GM21515 (cell line): ENCODE results near the gene MAPK8.
"Not testable (repeated sequence)": the region's sequence is repeated elsewhere in the genome, so short reads cannot be mapped to it uniquely, and the experiment has no call there.

ENCODE experiments used
- ATAC-seq: cut with Tn5 transposase; IDR thresholded peaks from one replicate; pipeline ENCODE4 v1.9.1; 2021; ENCODE audit not compliant: unreplicated experiment

The MAPK8 gene

DNA sequence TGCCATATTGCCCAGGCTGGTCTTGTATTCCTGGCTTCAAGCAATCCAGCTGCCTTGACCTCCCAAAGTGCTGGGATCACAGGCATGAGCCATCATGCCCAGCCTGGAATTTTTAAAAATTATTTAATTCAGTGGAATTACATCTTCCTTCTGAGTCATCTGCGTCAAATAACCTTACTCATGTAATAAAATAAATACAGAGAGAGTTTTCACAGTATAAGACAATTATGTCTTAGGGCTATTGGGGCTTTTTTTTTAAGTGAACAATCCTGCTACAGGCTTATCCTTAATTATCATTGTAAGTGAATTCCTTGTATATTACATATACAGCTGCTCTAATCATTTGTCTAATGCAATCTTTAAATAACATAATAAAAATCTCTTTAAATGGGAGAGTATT, 108.3 kb downstream of the MAPK8 start:
- ATAC-seq = no peak

DNA sequence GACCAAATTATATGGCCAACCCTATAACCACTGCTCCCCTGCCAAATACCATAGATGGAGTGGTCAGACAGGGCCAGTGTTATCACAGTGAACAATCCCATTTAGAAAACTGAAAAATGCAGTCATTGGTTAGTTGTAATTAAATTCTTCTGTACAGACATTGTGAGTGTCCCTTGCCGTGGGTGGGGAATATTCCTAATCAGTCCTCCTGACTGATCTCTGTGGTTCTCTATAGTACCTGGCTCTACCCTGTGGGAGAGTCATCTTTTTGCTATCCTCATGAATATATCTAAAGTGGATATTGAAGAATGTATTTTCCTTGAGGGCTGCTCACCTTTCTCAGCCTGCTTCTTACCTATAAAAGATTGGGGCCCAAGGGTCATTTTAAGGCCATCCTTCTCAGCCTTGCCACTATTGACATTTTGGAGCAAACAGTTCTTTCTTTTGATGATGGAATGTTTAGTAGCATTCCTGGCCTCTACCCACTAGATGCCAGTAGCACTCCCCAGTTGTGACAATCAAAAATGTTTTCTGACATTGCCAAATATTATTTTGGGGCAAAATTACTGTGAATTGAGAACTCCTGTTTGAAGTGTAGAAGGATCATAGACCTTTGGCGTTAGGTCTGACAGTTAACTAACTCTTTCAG, 110.2 kb downstream of the MAPK8 start:
- no peak for ATAC-seq

DNA sequence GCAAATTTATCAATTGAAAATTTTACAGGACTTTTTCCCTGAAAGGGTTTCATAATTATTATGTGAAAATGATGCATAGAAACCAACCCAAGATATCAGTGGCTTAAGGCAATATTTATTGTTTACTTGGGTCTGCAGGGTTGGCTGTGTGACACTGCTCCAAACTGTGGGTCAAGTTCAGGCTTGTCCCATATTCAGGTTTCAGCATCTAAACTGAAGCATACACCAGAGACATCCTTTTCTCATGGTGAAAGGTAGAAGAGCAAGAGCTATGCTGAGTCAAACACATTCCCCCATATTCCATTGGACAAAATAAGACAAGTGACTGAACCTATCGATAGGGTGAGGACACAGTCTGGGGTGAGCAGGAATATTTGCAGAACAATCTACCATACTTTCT, 110.9 kb downstream of the MAPK8 start:
- ATAC-seq = no peak

DNA sequence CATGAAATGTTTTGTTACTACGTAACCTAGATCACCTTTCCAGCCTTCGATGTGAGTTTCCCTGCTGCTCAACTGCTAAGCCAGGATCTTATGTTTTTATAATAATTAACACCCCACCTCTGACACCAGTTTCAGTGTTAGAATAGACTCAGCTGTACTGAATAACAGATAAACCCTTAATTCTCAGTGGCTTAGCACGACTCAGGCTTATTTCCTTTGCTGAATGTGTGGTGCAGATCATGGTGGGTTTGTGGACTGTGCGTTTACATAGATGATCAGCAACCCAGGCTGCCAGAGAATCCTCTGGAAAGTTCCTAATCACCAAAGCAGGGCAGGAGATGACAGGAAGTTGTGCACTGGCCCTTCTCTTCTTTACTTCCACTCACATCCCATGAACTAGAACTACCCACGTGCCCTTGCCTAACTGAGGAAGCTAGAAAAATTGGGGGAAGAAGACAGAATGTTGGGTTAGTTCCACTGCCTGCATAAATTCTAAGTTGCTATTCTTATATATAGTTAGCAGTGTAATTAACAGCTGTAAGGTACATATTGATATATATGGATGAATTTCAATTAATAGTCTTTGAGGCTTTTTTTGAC, 111.8 kb downstream of the MAPK8 start:
- ATAC-seq = no peak

DNA sequence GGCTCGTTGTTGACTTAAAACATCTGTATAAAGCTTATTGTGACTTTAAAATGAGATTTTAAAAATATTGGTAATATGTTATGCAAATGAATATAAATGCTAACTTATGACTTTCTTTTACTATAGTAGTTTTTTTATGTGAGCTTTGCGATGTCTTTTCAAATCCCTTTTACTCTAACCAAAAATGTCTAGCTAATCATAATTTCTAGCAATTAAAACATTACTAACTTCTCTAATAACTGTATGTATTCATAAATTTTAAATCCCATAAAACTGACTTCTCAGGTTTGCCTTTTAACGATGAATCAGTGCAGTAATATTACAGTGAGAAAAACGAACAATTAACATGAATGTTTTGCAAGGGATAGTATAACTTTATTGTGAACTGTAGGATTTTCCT, 113.2 kb downstream of the MAPK8 start:
- ATAC-seq = no peak

DNA sequence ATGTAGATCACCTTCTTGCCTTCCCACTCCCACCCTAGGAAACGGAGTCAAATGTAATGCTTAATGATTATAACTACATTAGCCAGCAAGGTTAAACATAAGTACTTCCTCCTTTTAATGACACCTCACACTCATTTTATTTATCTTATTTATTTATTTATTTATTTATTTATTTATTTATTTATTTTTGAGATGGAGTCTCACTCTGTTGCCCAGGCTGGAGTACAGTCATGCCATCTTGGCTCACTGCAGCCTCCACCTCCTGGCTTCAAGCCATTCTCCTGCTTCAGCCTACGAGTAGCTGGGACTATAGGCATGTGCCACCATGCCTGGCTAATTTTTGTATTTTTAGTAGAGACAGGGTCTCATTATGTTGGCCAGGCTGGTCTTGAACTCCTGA, 115.4 kb downstream of the MAPK8 start:
- ATAC-seq = not testable (repeated sequence)

DNA sequence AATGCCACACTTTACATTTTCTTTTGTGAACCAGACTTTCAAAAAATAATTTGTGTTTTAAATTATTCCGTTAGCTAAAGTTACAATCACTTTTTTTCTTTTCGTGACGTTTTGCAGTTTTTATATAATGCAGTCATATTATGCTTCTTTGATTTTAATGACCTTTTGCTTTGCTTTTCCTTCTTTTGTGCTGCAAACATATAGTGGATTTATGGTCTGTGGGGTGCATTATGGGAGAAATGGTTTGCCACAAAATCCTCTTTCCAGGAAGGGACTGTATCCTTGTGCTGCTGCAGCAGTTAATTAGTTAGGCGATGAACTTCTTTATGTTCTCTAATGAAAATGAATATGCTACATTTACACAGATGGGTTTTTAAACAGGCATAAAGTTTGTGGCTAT, 117.4 kb downstream of the MAPK8 start:
- ATAC-seq = no peak

DNA sequence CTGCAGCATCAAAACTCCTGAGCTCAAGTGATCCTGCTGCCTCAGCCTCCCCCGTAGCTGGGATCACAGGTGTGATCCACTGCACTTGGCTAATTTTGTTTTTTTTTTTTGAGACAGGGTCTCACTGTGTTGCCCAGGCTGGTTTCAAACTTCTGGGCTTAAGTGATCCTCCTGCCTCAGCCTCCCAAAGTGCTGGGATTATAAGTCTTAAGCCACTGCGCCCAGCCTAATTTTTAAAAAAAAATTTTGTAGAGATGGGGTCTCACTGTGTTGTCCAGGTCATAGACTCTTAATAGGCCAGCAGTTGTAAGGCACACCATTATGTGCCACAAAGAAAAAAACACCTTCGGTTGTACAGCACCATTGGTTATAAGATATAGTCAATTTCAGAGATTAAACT, 122.4 kb downstream of the MAPK8 start:
- ATAC-seq = no peak

DNA sequence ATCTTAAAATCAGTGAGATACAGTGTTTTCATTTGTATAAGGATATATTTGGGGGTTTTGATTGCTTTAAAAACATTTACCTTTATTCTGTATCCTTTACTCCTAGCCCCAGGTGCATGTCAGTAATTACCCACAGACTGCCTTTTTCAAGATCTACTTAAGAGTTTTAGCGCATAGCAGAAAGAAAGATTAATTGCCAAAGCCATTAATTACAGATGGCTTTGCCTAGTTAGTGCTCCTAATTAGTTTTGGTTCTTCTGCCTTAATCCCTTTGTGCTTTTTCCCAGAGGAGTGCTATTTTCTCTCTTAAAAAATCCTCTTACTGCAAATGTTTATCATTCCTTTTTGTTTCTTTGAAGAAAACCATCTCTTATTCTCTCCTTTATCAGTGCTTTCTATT, 122.8 kb downstream of the MAPK8 start:
- ATAC-seq = no peak

DNA sequence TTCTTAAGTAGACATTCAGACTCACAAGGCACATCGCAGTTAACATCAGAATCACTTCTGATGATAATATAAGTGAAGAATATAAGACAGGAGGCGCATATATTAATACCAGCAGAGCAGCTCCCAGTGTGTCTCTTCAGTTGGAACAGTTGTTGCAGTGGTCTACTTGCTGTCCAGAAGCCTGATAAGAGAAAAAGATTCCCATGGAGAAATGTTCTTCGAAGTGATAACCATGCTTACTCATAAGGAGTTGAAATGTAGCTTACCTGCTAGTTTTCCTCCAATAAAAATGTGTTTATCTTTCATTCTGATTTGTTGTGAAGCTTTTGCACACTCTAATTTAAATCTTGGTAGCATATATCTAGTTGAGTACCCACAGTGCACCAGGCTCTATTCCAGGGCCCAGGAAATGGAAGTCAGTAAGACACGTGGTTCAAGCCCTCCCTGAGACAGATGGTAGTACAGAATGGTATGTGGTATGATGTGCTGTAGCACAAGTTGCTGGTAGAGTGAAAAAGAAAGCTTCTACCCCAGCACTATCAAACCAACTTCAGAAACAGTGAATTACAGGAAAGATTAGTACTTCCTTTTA, 124.0 kb downstream of the MAPK8 start:
- ATAC-seq = no peak

DNA sequence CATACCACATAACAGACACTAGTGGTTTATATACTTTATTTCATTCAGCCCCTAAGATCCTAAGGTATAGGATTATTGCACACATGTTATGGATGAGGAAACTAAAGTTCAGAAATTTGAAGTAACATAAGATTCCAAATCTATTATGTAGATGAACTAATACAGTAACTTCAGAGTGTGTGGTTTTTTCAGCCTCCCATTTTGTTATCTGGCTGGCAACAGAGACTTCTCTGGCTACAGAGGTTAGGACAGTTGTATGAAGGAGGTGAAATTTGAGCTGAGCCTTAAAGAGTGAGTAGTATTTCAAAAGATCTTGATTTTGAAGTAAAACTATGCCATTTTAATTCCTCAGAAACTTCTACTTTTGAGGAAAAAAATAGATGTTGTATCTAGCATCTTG, 125.4 kb downstream of the MAPK8 start:
- ATAC-seq = no peak

DNA sequence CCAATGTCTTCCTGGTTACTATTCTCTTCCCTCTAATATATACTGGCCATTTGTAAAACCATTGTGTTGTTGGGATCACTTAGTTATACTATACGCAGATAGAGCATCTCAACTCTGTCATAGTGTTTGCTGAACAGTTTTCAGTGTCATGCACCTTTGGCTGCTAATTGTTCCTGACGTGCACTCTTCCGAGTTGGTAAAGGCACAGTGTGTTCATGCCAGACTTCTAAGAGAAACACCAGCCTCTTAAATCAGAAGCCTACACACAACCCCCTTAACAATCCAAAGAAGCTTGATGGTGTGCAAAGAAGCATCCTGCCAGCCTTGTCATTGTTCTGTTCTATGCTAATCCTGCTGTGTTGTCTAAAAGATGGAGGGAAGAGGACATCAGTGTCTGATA, 131.1 kb downstream of the MAPK8 start:
- ATAC-seq = no peak

DNA sequence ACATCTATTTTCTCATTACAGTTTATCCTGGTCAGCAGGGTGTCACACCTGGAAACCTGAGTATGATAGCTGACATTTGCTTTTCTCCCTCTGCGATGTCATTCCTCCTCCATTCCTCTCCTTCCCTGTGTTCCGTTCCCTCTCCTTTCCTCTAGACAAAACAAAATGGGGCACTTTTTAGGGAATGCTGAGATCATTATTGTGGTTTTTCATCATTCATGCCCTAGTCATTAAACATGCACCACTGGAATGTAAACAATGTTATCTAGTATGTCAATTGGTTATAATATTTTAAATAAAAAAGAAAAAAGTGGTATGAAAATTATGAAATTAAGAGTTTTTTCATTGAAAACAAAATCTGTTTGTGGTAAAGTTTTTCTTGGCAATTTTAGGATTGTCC, 132.6 kb downstream of the MAPK8 start:
- no peak for ATAC-seq

DNA sequence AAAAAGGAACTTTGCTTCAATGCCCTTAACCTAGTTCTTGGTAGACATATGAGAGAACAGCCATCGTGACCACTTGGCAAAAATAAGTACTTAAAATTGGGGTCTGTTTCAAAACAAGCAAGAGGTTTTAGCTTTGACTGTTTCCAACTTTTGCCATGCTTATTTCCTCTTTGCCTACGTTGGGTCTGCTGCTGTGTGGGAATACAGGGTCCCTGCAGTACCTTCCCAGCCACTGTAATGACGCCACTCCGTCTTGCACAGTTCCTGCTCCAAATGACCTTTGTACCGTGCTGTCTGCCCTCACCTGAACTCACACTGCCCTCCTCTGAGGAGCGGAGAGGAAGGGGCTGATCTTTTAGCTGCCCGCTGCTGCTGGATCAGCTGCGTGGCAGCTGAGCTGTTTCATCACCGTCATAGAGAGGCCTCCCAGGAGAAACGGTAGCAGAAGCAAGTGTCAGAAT, 133.1 kb downstream of the MAPK8 start:
- no peak for ATAC-seq

DNA sequence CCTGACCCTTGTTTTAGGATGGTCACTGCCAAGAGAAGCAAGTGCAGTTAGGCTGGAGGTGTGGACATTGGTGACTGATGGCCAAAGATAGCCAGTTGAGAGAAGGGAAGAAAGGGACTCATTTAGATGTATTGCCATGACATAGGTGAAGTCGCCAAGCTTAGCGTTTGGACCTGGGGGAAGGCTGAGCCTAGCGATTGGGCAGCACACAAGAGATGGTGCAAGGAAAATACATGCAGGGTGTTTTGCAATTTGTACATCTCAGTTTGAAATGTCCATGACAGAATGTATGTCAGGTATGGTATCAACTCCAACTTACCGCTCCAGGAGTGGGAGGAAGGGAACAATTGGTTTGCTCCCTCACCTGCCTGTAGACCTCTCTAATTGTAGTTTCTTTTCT, 134.3 kb downstream of the MAPK8 start:
- ATAC-seq = no peak

DNA sequence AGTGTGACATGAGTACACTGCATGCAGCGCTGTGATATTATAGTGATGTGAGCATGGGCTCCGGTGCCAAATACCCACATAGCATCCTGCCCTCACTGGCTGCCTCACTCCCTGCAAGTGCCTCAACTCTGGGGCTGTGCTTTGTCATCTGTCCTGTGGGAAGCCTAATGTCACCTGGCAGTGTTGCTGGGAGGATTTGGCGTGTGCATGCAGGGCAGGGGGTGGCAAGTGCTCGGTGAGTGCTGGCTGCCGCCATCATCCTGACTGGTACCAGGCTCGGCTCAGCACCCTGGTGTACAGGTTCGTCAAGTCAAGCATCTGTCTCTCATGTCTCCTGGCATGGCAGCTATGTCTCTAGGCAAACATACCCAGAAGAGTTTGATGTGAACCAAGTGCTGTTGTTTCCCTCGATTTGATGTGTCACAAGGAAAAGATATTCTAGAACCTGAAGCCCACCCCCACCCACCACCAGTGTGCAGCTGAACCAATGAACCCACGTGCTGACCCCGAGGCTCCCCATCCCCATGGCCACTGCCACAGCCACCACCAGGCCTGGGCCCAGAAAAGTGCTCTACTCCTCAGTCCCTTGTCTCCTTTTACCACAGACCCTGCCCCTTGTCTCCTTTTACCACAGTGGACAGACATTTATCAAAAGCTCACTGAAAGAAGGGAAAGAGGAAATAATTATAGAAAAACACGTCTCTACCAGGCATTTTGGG, 135.8 kb downstream of the MAPK8 start:
- ATAC-seq = no peak

DNA sequence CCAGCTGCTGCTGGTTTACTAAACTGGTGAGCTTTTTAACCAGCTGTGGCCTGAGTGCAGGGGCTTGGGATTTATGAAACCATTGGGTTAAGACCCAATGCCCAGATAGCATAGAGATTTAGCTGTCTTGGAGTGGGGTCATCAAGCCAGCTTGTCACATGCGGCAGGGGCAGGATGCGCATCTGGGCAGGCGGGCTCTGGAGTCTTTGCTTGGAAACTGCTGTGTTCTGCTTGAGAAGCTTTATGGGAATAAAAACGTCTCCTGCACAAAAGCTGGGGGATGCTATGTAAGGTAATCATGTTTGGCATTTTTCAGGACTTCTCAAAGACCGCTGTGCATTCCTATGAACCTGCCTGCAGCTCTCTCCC, 136.3 kb downstream of the MAPK8 start:
- ATAC-seq = no peak

DNA sequence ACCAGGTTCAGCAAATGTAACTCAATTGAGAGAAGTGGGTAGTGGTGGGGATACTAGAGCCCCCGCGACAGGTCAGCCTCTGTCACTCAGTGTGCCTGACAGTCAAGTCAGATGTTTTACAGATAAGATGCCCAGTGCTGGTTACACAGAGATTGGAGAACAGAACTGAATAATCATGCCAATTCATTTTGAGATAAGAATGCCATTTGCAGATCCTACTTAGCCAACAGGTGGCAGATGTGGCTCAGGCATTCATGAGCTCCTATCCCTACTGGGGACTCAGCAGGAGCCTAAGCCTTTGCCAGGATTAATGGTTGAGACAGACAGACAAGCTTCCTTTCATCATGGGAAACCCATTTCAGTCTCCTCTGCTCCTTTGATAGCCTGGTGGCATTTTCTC, 137.8 kb downstream of the MAPK8 start:
- ATAC-seq = no peak

DNA sequence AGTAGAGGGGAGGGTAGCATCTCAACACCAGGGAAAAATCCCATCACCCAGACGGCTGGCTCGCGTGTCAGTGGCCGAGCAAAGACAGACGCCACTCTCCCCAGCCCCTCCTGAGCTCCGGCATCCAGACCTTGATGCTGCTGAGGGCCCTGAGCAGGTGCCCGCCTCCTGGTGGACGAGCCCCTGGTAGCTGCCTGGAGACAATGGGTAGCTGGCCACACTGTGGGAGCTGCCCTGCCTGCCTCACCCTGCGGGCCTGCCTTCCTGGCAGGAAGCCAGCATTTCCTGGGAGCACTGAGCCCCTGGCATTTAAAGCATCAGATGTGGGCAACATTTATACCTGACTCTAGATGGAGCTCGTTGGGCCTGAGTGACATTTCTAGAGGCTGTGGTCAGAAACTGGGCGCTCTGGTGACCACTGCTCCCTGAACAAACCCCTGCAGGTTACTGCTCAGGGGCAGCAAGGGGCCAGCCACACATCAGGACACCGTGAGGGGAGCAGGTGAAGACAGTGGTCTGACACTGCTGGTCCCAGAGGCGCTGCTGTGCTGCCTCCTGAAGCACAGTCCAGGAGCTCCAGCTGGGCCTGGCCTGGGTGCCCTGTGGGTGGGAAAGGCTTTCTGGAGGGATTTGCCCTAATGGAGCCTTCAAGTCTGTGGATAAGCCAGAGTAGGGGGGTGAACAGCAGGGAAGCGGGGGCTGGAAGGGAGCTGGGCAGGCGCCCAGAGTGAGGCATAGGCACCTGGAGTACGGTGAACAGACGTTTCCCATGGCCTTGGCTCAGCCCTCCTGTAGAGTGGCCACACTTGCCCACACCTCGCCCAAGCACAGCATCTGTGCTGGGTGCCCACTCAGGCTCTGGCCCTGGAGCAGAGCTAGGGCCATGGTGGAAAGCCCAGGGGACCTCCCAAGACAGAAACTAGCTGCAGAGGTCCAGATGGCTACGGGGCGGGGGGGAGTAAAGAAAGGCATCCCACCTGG, 138.7 kb downstream of the MAPK8 start:
- ATAC-seq = no peak

DNA sequence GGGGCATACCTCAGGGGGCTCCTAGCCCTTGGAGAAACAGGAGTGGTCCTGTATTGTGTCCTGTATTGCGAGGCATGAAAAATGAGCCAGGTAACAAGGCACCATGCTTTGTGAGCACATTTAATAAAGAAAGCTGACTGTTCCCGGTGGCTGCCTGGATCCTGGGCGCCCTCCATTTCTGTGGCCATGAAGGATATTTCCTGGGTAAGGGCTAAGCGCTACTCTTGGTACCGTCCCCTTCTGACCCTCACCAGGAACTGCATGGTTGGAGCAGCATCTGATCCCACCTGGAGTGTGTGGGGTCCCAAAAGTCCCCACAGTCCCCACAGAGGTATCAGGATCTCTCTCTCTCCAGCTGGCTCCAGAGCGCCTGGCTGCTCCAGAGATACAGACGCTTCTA, 139.5 kb downstream of the MAPK8 start:
- no peak for ATAC-seq

DNA sequence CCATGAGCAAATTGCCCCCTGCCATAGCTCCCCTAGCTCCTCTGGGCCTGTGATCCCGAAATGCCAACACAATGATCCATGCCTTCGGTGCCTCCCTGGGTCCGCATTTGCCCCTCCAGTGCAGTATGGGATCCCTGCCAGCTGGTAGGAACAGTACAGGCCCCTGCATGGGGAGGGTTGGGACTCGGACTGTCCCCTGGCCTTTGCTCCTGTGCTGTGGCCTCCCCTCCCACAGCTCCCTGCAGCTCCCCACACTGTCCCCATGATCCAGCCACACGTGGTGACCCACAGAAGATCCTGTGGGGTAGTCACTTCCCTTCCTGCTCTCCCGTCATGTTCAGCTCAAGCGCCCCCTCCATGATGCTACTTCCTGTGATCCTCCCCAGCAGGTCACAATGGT, 140.3 kb downstream of the MAPK8 start:
- ATAC-seq = no peak
